GM19043 (cell line): ENCODE results near the gene CCDC18.
"Not testable (repeated sequence)": the region's sequence is repeated elsewhere in the genome, so short reads cannot be mapped to it uniquely, and the experiment has no call there.

ENCODE experiments used
- ATAC-seq: cut with Tn5 transposase; IDR thresholded peaks from one replicate; pipeline ENCODE4 v1.9.1; 2021; ENCODE audit warnings: low read depth; ENCODE audit not compliant: unreplicated experiment

The CCDC18 gene

DNA sequence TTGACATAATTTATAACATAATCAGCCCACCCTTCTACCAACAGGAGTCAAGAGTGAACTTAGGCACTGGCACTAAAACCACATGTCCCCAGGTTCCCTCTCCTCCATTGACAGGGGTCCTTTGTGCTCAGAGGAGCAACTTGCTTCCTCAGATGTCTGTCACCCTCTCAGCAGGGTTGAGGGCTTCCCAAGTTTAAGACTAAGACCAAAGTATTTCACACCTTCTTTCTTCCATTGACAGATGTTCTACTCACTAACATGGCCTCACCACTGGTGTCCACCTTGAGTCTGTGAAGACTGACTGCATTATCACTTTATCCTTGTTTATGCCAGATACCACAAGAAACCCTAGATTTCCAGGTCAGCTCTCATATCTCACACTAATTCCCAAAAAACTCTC lies 56.5 kb downstream of the CCDC18 start:
- ATAC-seq = no peak

DNA sequence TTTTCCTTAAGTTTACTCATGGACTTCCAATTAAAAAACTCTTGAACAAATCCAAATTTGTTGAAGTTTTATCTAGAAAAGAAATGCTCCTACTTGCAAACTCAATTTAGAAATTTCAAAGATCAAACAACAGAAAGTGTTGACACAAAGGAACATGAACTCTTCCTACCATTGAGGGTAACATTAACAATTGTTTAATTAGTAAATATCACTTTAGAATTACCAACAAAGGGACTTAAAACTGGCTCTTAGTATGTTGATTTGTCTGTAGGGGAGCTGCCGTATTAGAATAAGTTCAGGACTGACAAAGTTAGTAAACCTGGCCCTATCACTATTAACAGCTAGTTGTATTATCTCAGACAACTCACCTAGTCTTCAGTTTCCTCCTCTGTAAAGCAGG lies 57.9 kb downstream of the CCDC18 start:
- ATAC-seq = no peak

DNA sequence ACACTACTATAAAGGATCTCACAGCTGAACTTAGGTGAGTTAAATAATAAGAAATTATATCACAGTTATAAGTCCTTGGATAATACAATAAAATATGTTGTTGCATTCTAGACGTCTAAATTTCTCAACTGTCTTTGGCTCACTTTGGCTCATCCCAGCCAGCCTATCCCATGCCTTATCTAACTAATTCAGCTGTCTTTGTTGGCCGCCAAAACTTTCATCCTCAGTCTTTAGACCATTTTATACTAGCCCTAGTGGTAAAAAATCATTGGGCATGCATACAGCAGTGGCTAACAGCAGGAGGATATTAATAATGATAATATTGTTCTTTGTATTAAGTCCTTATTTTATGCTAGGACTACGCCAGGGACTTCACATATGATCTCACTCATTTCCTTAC lies 59.3 kb downstream of the CCDC18 start:
- ATAC-seq = no peak

DNA sequence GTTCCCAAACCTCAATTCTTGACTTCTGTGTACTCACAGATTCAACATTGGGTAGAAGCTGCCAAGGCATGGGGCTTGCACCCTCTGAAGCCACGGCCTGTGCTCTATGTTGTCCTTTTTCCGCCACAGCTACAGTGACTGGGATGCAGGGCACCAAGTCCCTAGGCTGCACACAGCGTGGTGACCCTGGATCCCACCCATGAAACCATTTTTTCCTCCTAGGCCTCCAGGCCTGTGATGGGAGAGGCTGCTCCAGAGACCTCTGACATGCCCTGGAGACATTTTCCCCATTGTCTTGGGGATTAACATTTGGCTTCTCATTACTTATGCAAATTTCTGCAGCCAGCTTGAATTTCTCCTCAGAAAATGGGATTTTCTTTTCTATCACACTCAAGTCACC lies 62.7 kb downstream of the CCDC18 start:
- ATAC-seq = not testable (repeated sequence)

DNA sequence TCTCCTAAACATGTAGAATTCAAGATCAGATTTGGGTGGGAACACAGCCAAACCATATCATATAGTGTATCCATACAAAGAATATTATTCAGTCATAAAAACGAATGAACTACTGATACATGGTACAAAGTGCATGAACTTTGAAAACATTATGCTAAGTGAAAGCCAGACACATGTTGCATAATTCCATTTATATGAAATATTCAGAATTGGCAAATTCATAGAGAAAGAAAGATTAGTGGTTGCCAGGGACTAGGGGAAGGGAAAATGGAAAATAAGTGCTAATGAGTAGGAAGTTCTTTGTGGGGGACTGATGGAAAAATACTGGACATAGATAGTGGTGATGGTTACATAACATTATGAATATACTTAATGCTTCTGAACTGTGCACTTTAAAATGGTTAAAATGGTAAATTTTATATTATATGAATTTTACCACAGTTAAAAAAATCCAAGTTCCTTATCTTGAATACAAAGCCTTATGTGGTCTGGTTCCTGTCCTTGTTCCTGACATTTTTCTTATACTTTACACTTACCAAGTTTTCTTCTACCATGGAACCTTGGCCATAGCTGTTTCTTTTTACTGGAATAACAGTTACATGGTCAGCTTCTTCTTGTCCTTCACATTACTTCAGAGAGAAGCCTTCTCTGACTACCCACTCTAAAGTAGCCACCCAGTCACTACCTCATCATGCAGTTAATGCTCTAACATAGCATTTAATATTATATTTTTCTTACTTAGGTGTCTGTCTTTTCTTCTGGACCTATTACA lies 64.0 kb downstream of the CCDC18 start:
- no peak for ATAC-seq

DNA sequence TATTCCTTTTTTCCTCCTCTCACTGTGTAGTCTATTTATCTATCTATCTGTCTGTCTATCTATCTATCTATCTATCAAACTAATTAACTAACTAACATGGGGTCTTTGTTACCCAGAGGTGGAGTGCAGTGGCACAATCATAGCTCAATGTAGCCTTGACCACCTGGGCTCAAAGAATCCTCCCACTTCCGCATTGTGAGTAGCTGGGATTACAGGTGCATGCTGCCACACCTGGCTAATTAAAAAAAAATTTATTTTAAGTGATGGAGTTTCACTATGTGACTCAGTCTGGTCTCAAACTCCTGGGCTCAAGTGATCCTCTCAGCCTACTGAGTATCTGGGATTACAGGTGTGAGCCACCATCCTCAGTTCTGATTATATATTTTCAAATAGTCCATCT lies 71.4 kb downstream of the CCDC18 start:
- ATAC-seq = no peak

DNA sequence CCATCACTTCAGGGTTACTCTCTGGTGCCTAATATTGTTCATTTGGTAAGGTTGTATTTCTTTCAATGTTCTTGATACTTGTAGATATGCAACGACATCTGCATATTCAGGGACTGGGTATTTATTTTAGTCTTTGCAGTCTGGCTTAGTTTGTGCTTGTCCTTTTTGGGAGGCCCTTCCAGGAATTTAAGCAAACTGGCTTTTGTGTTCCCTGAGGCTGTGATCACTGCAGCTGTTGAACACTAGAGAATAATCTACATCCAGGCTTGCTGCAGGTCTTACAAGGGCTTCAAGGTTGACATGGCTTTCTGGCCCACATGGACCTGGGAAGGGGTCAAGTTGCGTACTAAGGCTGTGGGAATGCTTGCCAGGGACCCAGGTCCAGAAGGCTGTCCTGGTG lies 72.1 kb downstream of the CCDC18 start:
- no peak for ATAC-seq

DNA sequence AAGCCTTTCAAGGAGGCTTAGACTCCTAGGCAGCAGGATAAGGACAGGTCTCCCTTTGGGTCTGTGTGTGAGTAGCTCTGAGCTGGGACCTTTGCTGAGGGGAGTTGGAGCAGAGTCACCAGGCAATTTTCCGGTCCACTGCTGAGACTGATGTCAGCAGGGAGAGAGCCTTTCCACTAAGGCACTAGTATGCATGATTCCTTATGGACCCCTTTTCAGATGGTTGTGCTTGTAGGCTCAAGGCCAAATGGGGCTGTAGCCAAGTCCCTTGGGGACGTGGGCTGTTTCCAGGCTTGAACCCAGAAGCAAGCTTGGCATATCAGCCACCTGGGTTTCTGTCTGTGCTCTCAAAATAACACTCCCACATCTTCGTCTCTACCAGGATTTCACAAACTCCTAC lies 73.0 kb downstream of the CCDC18 start:
- ATAC-seq = no peak

DNA sequence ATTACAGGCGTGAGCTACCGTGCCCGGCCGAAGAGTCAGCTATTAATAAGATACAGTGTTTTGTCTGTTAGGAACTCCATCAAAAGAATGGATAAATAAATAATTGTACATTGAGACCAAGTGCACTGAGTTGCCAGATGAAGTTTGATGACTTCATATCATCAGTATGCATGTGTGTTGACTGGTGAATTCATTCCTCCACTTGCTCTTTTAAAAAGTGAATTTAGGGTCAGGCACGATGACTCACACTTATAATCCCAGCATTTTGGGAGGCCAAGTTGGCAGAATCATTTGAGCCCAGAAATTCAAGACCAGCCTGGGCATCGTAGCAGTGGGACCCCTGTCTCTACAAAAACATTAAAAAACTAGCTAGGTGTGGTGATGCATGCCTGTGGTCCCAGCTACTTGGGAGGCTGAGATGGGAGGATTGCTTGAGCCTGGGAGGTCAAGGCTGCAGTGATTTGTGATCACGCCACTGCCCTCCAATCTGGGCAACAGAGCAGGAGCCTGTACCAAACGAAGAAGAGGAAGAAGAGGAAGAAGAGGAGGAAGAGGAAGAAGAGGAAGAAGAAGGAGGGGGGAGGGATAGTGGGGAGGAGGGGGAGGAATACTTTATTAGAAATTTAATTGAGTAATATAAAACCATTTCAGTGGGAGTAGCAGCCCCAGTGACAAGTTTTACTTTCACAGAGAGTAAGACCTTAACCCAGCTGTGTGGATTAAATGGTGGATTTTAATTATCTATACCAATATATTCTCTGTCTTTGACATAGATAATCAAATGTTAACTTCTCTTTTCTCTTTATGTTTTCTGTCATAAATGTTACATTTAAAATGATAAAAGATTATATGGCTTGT lies 74.9 kb downstream of the CCDC18 start:
- no peak for ATAC-seq

DNA sequence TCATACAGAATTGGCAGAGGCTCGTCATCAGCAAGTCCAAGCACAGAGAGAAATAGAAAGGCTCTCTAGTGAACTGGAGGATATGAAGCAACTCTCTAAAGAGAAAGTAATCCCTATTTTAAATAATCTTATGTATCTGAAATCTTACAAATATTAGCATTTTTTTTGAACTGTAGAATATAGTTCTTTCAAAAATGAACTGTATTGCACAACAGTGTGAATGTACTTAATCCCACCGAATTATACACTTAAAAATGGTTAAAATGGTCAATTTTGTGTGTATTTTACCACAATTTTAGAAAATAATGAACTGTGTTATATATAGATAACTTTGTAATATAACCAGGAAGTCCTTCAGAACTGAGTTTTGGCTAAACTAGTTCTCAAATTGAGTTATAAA lies 75.9 kb downstream of the CCDC18 start:
- ATAC-seq = no peak

DNA sequence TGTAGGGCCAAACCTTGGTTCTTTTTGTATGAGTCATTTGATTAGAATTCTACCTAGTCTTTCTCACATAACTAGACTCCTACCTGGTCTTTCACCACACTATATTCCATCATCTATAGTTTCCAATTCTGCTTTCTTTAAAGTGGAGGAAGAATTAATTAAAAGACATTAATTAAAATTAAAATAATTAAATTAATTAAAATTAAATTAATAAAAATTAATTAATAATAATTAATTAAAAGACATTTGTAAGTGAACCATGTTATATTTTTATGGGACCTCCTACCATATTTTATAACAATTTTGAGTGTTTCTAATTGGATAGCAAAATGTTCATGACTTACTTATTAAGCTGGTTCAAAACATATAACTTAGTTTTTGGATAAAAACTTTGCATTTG lies 77.4 kb downstream of the CCDC18 start:
- ATAC-seq = no peak

DNA sequence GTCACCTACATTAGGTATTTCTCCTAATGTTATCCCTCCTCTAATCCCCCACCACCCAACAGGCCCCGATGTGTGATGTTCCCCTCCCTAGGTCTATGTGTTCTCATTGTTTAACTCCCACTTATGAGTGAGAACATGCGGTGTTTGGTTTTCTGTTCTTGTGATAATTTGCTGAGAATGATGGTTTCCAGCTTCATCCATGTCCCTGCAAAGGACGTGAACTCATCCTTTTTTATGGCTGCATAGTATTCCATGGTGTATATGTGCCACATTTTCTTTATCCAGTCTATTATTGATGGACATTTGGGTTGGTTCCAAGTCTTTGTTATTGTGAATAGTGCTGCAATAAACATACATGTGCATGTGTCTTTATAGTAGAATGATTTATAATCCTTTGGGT lies 80.2 kb downstream of the CCDC18 start:
- ATAC-seq = not testable (repeated sequence)

DNA sequence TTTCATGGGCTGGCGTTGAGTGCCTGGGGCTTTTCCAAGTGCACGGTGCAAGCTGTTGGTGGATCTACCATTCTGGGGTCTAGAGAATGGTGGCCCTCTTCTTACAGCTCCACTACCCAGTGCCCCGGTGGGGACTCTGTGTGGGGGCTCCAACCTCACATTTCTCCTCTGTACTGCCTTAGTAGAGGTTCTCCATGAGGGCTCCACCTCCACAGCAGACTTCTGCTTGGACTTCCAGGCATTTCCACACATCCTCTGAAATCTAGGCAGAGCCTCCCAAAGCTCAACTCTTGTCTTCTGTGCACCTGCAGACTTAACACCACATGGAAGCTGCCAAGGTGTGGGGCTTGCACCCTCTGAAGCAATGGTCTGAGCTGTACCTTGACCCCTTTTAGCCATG lies 82.1 kb downstream of the CCDC18 start:
- no peak for ATAC-seq

DNA sequence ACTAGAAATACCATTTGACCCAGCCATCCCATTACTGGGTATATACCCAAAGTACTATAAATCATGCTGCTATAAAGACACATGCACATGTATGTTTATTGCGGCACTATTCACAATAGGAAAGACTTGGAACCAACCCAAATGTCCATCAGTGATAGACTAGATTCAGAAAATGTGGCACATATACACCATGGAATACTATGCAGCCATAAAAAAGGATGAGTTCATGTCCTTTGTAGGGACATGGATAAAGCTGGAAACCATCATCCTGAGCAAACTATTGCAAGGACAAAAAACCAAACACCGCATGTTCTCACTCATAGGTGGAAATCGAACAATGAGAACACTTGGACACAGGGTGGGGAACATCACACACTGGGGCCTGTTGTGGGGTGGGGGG lies 88.4 kb downstream of the CCDC18 start:
- ATAC-seq = not testable (repeated sequence)

DNA sequence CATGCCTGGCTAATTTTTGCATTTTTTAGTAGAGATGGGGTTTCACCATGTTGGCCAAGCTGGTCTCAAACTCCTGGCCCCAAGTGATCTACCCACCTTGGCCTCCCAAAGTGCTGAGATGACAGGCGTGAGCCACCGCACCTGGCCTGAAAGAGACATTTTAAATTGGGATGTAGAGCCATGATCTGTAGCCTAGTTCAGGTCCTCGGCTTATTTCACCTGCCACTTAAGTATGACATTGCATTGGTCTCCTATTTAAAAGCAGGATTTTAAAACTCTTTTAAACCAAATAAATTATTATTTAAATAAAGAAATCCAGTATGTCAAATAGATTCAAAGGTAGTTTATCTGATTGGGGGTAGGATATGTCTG lies 94.7 kb downstream of the CCDC18 start:
- not testable (repeated sequence) for ATAC-seq

DNA sequence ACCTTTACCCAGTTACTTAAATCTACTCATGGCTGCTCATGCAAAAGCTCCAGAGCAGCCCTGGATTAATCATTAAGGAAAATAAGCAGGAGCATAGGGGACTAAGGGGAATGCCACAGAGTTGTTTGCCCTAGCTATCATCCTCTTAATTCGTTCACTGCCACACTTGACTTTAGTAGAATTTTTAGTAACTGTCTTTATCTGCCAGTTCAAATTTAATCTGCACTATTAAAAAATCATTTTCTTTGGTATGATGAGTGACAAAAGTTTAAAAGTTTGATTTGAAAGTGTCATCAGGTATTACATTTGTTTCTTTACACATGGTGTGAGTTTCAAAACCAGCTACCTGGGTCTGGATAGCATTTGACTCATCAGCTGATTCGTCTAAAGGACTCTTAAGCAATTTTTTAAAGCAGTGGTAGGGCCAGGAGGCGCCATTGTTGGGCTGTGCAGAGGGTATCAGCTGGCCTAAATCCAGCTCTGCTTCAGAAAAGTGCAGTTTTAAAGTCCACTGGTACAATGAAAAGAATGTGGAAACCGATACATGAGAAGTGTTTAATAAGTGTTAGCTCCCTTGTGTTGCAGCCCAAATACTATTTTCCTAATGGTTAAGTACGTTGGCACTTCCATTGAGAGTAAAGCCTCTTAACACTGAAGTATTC lies 95.2 kb downstream of the CCDC18 start:
- no peak for ATAC-seq

DNA sequence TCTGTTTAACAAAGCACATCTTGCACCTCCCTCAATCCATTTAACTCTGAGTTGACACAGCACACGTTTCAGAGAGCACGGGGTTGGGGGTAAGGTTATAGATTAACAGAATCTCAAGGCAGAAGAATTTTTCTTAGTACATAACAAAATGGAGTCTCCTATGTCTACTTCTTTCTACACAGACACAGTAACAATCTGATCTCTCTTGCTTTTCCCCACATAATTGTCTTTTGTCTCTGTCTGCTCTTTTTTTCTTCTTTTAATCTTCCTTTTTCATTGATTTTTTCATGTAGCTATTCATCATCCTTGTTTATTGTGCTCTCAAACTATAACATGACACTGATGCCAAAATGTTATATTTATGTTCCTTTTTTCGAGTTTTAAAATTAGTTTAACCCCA lies 97.0 kb downstream of the CCDC18 start:
- not testable (repeated sequence) for ATAC-seq

DNA sequence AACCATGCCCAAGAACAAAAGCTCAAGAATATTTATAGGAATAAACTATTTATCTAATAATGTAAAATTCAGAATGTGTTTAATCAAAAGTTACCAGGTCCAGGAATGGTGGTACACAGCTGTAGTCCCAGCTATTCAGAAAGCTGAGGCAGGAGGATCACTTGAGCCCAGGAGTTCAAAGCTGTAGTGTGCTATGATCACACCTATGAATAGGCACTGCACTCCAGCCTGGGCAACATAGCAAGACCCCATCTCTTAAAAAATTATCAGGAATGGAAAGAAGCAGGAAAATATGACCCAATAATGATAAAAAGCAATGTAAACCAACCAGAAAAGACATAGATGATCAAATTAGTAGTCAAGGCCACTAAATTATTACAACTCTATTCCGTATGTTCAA lies 103.0 kb downstream of the CCDC18 start:
- no peak for ATAC-seq

DNA sequence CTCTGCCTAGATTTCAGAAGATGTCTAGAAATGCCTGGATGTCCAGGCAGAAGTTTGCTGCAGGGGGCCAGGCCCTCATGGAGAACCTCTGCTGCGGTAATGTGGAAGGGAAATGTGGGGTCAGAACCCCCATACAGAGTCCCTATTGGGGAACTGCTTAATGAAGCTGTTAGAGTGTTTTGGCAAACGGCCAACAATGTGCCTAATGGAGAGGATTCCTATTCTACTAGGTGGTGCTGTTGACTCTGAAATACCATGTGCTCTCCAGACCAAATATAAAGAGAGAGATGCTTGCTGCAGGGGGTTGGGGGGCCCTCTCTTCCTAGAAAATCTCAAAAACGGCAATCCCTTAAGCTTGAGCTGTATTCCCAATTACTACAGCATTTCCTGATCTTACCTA lies 108.0 kb downstream of the CCDC18 start:
- no peak for ATAC-seq

DNA sequence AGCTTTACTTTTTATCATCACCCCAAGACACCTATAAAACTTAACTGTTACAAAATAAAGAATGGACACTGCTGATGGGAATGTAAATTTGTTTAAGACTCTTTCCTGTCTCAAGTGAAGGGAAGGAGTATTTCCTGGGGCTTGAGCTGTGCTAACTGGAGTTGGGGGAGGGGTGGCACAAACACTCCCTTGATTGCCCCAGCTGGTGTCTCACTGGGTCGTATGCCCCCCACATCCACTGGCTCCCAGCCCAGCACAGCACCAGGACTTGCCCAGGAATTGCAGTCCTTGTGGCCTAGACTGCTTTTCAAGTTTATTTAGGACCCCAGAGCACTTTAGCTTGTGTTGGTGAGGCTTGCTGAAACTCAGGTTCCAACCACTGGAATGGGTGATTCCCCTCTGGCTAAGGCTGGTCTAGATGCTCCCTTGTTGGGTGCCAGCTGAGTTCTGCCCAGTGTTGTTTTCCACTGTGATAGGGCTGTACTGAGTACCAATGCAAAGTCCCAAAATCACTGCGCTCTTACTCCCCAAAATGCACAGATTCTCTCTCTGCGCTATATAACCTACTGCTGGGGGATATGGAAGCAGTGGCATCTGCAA lies 116.1 kb downstream of the CCDC18 start:
- ATAC-seq = no peak

DNA sequence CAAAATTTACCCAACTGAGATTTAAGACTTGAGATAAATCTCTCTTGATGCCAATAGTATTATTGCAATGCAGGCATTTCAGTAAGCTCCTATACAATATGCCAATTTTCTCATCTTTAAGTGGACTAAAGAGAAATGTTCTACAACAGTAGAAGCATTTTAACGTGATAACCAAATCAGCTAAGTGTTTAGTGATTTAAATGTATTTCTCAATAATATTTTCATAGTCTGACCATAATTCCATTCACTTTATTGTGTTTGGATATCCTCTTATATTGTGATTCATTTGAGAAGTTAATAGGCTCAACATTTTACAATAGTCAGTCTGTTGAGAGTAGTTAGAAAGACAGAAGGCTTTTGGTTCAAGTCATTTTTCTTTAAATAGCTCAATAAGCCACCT lies 120.6 kb downstream of the CCDC18 start:
- no peak for ATAC-seq
